ENCODE data around the gene PPP1R13B.

The PPP1R13B gene

GRCh38 chr14:103739466-103739792 is 107.9 kb downstream of the PPP1R13B start:
- no peak for DNase-seq

DNA sequence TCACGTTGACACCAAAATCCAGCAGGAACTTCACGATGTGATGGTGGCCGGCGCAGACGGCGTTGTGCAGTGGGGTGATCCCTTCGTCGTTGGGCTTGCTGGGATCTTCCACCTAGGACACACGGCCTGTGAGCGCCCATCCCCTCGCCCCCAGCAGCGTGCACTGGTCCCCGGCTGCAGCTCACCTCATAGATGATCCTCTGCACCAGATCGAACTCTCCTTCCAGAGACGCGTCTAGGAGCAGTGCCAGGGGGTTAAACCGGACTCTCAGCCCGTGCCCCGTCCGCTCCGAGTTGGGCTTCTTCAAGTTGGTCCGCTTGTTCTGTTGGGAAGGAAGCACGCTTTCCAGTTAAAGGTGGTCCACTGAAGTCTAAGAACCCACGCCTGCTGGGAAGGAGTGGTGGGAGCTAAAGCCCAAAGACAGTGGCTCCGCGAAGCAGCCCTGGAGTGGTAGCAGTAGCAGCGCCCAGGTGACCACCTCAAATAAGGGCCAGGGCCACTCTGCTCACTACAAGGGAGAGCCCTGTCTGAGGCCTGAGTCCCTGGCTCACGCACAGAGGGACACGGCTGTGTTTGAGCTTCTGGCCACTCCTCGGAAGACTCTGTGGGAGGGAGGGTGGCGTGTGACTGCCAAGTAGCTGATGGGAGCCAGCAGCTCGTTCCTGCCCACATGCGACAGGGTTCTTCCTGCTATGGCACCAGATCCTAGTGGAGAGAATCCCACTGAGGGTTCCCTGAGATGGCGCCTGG is 108.5 kb downstream of the PPP1R13B start:
- DNase-seq = no peak

- DNase-seq = no peak
These were observed 109.2 kb downstream of the PPP1R13B start for GRCh38 chr14:103738166-103738565.

DNA sequence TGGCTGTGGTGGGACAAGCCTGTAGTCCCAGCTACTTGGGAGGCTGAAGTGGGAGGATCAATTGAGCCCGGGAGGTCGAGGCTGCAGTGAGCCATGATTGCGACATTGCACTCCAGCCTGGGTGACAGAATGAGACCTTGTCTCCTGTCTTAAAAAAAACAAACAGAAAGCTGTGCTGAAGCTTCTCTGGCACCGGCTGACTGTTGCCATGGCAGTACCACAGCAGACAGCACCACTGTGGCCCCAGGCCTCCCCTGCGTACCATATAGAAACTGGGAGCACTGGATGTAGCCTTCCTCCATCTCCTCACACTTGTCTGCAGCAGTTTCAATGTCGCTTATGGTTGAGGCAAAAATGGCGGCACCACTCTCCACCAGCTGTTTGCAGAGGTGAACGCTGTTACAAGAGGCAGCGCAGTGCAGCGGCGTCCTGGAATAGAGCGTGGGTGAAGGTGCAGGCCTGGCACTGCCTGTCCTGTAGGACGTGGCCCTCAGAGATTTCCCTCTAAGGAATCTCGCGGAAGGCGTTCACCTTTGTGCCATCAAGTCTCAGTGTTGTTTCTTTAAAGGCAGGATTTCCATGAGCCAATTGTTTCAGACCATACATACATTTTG is 109.8 kb downstream of the PPP1R13B start:
- no peak for DNase-seq

DNA sequence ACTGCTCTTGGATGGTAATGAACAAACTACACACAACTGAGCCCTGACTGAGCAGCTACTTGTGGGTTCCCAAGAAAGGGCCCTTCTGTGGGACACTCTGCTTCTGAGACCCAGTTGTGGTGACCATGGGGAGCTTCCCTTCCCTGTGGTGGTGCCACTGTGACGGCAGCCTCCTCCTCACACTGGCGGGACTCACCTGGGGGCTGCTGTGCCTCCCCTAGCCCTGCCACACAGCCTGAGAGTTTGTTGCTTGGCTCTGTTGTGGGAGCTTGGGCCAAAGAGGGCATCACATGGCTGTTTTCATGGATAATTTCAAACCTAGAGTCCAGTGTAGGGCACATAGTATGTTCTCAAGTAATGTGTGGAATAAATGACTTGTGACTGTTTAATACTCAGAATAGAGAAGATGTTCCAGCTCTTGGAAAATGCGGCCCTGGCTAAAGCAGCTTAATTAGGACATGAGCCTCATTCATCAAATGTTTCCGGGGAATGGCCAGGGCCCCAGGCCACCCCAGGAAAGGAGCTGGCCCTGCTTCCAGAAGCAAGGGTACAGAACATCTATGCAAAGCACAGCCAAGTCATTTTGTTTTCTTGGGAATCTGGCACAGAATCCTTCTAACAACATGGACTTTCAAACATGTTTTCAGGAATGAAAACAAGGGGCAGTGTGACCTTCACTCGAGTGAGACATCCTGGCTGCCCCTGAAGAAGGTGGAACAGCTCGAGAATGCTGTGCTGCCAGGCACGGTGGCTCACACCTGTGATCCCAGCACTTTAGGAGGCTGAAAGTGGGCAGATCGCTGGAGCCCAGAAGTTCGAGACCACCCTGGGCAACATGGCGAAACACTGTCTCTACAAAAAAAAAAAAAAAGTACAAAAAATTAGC is 110.6 kb downstream of the PPP1R13B start:
- no peak for DNase-seq

DNA sequence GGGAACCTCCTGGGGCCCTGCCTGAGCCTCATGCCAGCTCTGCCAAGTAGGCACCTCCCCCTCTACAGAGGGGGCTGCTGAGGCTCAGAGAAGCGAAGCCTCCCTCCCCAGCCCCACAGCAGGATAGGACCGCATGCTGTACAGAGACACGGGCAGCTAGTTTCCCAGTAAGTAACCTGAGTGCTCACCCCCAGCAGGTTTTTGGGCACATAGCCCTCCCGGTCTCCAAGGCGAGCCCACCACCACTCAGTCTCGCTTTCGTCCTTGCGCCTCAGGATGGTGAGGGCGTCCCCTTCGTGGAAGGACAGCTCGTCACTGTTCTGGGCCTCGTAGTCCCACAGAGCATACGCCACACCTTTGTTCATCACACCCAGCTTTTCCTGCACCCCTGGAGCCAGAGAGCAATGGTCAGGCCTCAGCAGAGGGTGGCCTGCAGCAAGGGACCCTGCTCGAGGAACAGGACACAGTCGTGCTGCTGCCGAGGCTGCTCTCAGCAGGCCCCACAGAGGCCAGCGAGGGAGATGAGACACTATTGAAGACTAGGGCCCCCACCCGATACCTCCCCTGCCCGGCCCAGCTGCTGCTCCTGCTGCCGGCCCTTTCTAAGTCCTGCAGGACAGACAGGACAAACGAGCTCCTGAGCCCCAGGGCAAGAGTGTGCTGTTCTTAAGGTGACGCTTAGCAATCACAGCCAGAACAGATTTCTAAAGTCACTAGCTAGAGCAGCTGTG is 111.4 kb downstream of the PPP1R13B start:
- DNase-seq = no peak

DNA sequence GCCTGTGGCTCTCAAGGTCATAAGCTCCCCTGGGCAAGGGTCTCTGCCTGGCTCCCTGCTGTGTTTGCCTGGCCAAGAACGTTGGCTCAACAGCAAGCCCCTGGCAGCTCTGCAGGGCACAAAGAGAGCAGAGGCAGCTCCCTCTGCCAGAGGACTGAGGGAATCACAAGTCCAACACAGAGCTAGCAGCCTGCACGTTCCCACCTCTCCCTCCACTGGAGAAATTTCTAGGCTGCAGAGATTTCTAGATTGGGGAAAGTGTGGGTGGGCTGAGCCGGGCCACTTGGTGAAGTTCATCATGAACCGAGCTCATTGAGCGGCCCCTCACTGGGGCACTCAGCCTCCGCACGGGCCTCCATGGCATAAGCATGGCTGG is 111.9 kb downstream of the PPP1R13B start:
- DNase-seq = no peak

- no peak for DNase-seq
These were observed 112.4 kb downstream of the PPP1R13B start for GRCh38 chr14:103735022-103735421.

DNA sequence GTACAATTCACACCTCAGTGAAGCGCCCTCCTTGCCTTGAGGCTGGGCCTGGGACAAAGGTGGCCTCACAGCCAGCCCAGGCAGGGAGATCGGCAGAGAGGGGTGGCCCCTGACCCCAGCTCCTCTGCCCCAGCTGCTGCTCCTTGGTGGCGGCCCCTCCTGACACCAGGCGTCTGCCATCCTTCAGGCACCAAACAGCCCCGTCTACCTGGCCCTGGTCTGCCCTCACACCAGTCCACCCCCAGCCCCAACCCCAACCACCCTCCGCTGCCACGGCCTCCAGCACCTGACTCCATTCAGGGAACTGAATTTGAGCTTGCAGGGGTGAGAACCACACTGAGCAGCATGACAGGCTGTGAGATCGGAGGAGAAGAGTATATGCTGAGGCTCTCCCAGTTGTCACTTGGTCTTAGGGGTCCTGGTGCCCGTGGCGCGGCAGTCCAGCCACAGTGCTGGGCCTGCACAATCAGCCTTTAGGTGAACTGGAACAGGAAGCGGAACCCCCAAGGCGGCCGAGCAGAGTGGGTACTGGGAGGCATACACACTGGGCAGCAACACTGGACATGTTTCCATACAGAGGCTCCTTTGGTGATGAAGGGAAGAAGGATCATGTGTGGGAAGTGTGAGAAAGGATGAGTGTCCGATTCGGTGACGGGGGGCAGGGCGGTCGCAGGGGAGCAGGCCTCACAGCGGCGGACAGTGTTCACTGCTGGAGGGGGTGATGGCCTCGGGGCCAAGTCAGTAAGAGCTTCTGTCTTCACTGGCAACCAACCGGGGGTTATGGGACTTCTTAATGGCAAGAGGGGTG is 113.1 kb downstream of the PPP1R13B start:
- no peak for DNase-seq

DNA sequence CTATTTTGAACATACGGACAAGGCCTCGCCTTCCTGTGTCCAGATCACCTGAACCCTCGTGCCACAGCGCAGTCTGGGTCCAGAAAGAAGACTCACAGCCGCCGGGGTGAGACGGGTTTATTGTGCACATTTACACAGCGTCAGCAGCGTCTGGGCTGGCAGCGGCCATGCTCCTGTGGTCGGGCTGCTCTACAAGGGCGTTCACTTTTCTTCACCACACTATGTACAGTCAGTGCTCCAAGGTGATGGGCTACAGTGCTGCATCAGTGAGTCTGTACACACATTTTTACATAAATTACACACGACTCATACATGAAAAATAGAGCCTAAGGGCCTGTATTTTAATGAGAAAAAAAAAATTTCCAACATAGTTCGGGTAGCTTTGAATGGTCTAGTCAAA is 113.7 kb downstream of the PPP1R13B start:
- no peak for DNase-seq

GRCh38 chr14:103732868-103733620 is 114.3 kb downstream of the PPP1R13B start:
- DNase-seq = no peak

DNA sequence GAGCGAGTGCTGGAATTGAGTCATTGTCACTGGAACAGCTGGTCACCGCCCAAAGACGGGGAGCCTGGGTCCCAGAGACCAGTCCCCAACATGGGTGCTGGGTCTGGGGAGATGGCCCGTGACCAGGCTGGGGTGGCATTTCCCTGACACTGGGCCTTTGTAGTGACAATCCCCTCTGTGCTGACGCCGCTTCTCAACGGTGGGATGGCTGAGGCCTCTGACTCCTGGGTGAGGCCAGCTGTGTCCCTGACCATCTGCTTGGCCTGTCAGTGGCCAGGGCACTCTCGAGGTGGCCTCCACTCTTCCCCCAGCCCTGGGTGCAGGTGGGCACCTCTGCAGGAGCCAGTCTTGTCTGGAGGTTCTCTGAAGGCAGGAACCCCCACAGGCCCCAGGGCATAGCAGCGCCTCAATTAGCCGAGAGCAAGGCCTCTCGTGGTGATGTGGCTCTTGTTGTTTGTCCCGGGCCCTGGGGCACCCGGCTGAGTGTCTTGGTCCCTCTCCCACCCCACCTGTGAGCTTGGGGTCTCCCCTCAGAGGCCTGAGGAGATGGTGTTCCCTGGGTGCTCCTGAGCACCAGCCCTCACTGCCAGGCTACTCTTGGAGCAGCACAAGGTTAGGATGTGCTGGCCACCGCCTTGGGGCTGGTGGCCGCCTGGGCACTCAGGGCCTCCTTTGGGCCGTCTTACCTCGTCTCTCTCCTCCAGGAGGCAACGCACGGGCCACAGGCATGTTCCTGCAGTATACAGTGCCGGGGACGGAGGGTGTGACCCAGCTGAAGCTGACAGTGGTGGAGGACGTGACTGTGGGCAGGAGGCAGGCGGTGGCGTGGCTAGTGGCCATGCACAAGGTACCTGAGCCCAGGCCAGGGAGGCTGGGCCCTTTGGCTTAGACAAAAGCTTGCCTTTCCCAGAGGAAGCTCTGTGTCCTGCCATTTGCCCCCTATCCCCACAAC is 115.2 kb downstream of the PPP1R13B start:
- no peak for DNase-seq

DNA sequence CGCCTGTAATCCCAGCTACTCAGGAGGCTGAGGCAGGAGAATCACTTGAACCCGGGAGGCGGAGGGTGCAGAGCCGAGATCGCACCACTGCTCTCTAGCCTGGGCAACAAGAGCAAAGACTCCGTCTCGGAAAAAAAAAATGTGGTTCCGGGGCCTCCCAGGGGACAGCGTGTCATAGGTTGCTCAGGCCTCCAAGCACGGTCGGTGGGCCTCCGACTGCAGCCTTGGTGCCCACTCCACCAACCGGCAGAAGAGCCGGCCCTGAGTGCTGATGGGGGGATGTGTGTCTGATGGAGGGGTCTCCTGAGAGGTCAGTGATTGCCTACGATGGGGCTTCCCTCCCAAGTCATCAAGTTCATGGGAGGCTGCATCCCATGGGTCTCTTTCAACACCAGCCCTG is 115.9 kb downstream of the PPP1R13B start:
- DNase-seq = no peak

DNA sequence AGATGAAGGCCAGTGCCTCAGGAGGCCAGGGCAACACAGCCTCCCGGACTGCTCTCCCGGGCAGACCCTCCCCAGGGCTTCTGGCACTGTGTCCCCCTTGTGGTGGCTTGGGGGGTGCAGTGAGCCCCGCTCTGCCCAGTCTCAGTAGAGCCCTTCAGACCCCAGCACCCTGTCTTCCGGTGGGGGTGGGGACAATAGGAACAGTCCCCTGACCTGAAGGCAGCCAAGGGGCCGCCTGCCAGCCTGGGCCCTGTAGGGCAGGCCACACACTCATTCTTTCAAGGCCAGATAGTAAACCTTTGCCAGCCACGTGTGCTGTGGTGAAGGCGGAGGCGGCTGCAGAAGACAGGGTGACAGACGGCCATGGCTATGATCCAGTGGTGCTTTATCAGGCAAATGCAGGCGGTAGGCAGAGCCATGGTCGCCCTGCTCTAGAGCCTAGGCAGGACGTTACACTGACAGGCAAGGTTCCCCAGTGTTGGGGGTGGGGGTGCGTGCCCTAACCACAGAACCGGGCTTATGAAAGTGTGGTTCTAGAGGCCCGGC is 116.8 kb downstream of the PPP1R13B start:
- no peak for DNase-seq

GRCh38 chr14:103729496-103730448 is 117.6 kb downstream of the PPP1R13B start:
- no peak for DNase-seq

GRCh38 chr14:103728721-103729120 is 118.7 kb downstream of the PPP1R13B start:
- no peak for DNase-seq

DNA sequence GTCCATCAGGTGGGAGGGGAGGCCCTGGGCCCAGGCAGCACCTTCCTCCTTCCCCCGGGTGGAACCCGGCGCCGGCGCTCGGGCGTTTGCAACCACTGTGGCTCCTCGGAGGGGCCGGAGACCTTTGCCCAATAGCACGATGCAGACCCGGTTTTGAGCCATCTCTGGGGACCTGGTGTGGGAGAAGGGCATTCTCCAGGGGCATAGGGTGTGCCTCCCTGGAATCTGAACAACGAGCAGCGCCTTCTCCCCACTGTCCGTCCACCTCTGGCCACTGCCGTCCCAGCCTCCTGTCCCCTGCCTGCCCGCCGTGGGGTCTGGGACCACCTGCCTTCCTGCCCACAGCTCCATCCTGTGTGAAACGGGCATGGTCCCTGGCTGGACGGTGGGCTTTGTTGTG is 119.2 kb downstream of the PPP1R13B start:
- DNase-seq = no peak

GRCh38 chr14:103727313-103727980 is 119.9 kb downstream of the PPP1R13B start:
- DNase-seq = no peak
